GM23248 (cell line): ENCODE results near the gene MDN1.

ENCODE experiments used
- EZH2 ChIP-seq: fragments of 200-600 bp; sonication (generic); IDR thresholded peaks from 2 replicates; pipeline ENCODE4 v1.6.1; 2018; ENCODE audit warnings: antibody characterized with exemption, mild to moderate bottlenecking; ENCODE audit not compliant: insufficient read depth, poor library complexity, severe bottlenecking
- EZH2phosphoT487 ChIP-seq: fragments of 200-600 bp; sonication (generic); IDR thresholded peaks from 2 replicates; pipeline ENCODE4 v1.6.1; 2018; ENCODE audit warnings: antibody characterized with exemption, moderate library complexity, mild to moderate bottlenecking, low read depth; ENCODE audit not compliant: insufficient read depth

GRCh38 chr6:89789980-89790379 is 29.6 kb downstream of the MDN1 start:
- TF ChIP-seq EZH2phosphoT487 = no peak
- TF ChIP-seq EZH2 = no peak
